IMR-90 (cell line): ENCODE data around the gene ISOC2. TPM values are rescaled to one million over a fixed set of nuclear protein-coding genes. Genes with fewer than 3 reads are reported as not detected.

Source experiments
- ATAC-seq: fragments of 200-7000 bp; cut with Tn5 transposase; 2 replicates; pipeline ENCODE4 v1.9.1; 2020; ENCODE audit warnings: low read depth, mild to moderate bottlenecking, moderate library complexity
- BruUV-seq: library from RNA; stranded (reverse); fragments of 400-500 nt; replicated peaks from 2 replicates; lab custom pipeline; 2021; lab: Mats Ljungman, UMichigan
- CTCF ChIA-PET: fragments of 300-600 bp; formaldehyde crosslinking; extraction: SDS; loops from one replicate; lab custom pipeline; 2021; ENCODE audit warnings: antibody characterized with exemption; lab: Yijun Ruan, JAX
- POLR2A ChIA-PET: fragments of 300-600 bp; sonication (Branson Sonifier 250); formaldehyde crosslinking; loops from one replicate; lab custom pipeline; 2022; ENCODE audit warnings: antibody characterized with exemption; ENCODE audit not compliant: unreplicated experiment; lab: Charles Lee
- DNase-seq: peaks from one replicate; pipeline ENCODE4 v3.0.0; 2013
- H2AFZ ChIP-seq: replicated peaks from 2 replicates; pipeline ENCODE3; 2013; ENCODE audit warnings: low read length, mild to moderate bottlenecking; ENCODE audit not compliant: poor library complexity
- H2AK5ac ChIP-seq: 2 replicates; pipeline ENCODE4 v1.6.1; 2013; ENCODE audit warnings: low read depth, low read length, inconsistent platforms
- H2AK9ac ChIP-seq: replicated peaks from 2 replicates; pipeline ENCODE3; 2013; ENCODE audit warnings: mild to moderate bottlenecking, low read depth, low read length, moderate library complexity; ENCODE audit not compliant: poor library complexity
- H2BK120ac ChIP-seq: 2 replicates; pipeline ENCODE4 v1.6.1; 2013; ENCODE audit warnings: low read depth, low read length, inconsistent platforms
- H2BK15ac ChIP-seq: 3 replicates; pipeline ENCODE4 v1.6.1; 2013; ENCODE audit warnings: low read depth, low read length, inconsistent platforms
- H2BK20ac ChIP-seq: 2 replicates; pipeline ENCODE4 v1.6.1; 2013; ENCODE audit warnings: low read depth, mild to moderate bottlenecking, inconsistent platforms, low read length, moderate library complexity
- H2BK5ac ChIP-seq: 2 replicates; pipeline ENCODE4 v1.6.1; 2013; ENCODE audit warnings: mild to moderate bottlenecking, low read depth, low read length, inconsistent platforms; ENCODE audit not compliant: poor library complexity, severe bottlenecking
- H3K14ac ChIP-seq: replicated peaks from 2 replicates; pipeline ENCODE4 v1.6.1; 2013; ENCODE audit warnings: low read depth, low read length, inconsistent platforms
- H3K18ac ChIP-seq: 2 replicates; pipeline ENCODE4 v1.6.1; 2013; ENCODE audit warnings: low read depth, low read length, control low read depth
- H3K23ac ChIP-seq: 2 replicates; pipeline ENCODE4 v1.6.1; 2013; ENCODE audit warnings: low read depth, low read length, inconsistent platforms
- H3K27ac ChIP-seq: 2 replicates; pipeline ENCODE4 v1.5.1; 2013; ENCODE audit warnings: mild to moderate bottlenecking, control low read depth, low read length; ENCODE audit not compliant: insufficient read depth
- H3K27me3 ChIP-seq: 2 replicates; pipeline ENCODE4 v1.6.1; 2013; ENCODE audit warnings: low read length; ENCODE audit not compliant: control insufficient read depth, insufficient read depth
- H3K36me3 ChIP-seq: 2 replicates; pipeline ENCODE4 v1.6.1; 2013; ENCODE audit warnings: low read length, mixed read lengths; ENCODE audit not compliant: control insufficient read depth, insufficient read depth
- H3K4ac ChIP-seq: 2 replicates; pipeline ENCODE4 v1.6.1; 2013; ENCODE audit warnings: low read depth, low read length, inconsistent platforms
- H3K4me1 ChIP-seq: 2 replicates; pipeline ENCODE4 v1.6.1; 2013; ENCODE audit warnings: low read length, mixed read lengths; ENCODE audit not compliant: control insufficient read depth, insufficient read depth
- H3K4me2 ChIP-seq: 2 replicates; pipeline ENCODE4 v1.6.1; 2013; ENCODE audit warnings: low read depth, mild to moderate bottlenecking, control low read depth, low read length, moderate library complexity
- H3K4me3 ChIP-seq: 2 replicates; pipeline ENCODE4 v1.5.1; 2013; ENCODE audit warnings: low read depth, mild to moderate bottlenecking, control low read depth, low read length, moderate library complexity; ENCODE audit not compliant: insufficient read depth
- H3K56ac ChIP-seq: 2 replicates; pipeline ENCODE4 v1.6.1; 2013; ENCODE audit warnings: low read length, inconsistent platforms; ENCODE audit not compliant: insufficient read depth; ENCODE audit errors: extremely low read depth
- H3K79me1 ChIP-seq, 2 experiments: 2 replicates each; pipeline ENCODE4 v1.6.1; 2013; ENCODE audit warnings: low read length in 2 of 2, inconsistent platforms in 1 of 2, low read depth in 1 of 2
- H3K9ac ChIP-seq: 2 replicates; pipeline ENCODE4 v1.6.1; 2013; ENCODE audit warnings: low read depth, low read length, control low read depth
- H3K9me1 ChIP-seq: 2 replicates; pipeline ENCODE4 v1.6.1; 2013; ENCODE audit warnings: low read length, inconsistent platforms; ENCODE audit not compliant: insufficient read depth
- H3K9me3 ChIP-seq: 2 replicates; pipeline ENCODE4 v1.6.1; 2013; ENCODE audit warnings: low read length; ENCODE audit not compliant: control insufficient read depth, insufficient read depth
- H4K20me1 ChIP-seq: 2 replicates; pipeline ENCODE4 v1.6.1; 2013; ENCODE audit warnings: low read length, inconsistent platforms; ENCODE audit not compliant: insufficient read depth
- H4K5ac ChIP-seq: 2 replicates; pipeline ENCODE4 v1.6.1; 2013; ENCODE audit warnings: mild to moderate bottlenecking, low read depth, low read length, control low read depth
- H4K8ac ChIP-seq, 2 experiments: 2 replicates each; pipeline ENCODE4 v1.6.1; 2013; ENCODE audit warnings: low read depth in 2 of 2, low read length in 2 of 2, control low read depth in 1 of 2, inconsistent platforms in 1 of 2
- H4K91ac ChIP-seq: 2 replicates; pipeline ENCODE4 v1.6.1; 2013; ENCODE audit warnings: low read depth, low read length, inconsistent platforms; ENCODE audit not compliant: insufficient read depth
- ELK1 ChIP-seq: fragments of 150-350 bp; IDR thresholded peaks from 2 replicates; pipeline ENCODE4 v1.6.1; 2016; ENCODE audit warnings: low read depth, mild to moderate bottlenecking, low read length, moderate library complexity, borderline replicate concordance
- MAZ ChIP-seq: IDR thresholded peaks from 2 replicates; pipeline ENCODE4 v1.6.1; 2012; ENCODE audit warnings: low read depth, mild to moderate bottlenecking, low read length, improper control_type of control experiment, moderate library complexity, borderline replicate concordance
- MXI1 ChIP-seq: IDR thresholded peaks from 2 replicates; pipeline ENCODE4 v1.6.1; 2012; ENCODE audit warnings: low read depth, mild to moderate bottlenecking, low read length, moderate library complexity, borderline replicate concordance
- POLR2A ChIP-seq: IDR thresholded peaks from 2 replicates; pipeline ENCODE4 v1.6.1; 2012; ENCODE audit warnings: mild to moderate bottlenecking, low read depth, low read length
- RFX5 ChIP-seq: IDR thresholded peaks from 2 replicates; pipeline ENCODE4 v1.8.0; 2012; ENCODE audit warnings: low read depth, mild to moderate bottlenecking, low read length, moderate library complexity
- USF2 ChIP-seq: fragments of 150-350 bp; IDR thresholded peaks from 2 replicates; pipeline ENCODE4 v1.6.1; 2017; ENCODE audit warnings: mild to moderate bottlenecking, antibody characterized with exemption, low read length, low read depth
- WGBS, 2 experiments: methylation state at CpG; one replicate each; pipeline versions ENCODE4 v1.1.5 to v1.1.7; 2013; ENCODE audit warnings: missing lambda C conversion rate in 2 of 2; ENCODE audit not compliant: insufficient read length in 1 of 2; ENCODE audit errors: extremely low coverage in 2 of 2; 5-methylcytosine and 5-hydroxymethylcytosine counted together
- dilution Hi-C: fragments of 300-500 bp; cut with HindIII; formaldehyde crosslinking; loops from one replicate; pipeline ENCODE4 v1.14.3; 2018; ENCODE audit warnings: low sequenced_read_pairs; ENCODE audit not compliant: unreplicated experiment
- in situ Hi-C: fragments of 300-500 bp; cut with MboI; formaldehyde crosslinking; loops from 3 replicates; pipeline ENCODE4 v1.14.3; 2019; ENCODE audit warnings: low sequenced_read_pairs, inconsistent platforms, mixed read lengths
- intact Hi-C: fragments of 100-400 bp; cut with micrococcal nuclease; formaldehyde crosslinking; loops from 2 replicates; pipeline ENCODE4 v1.10.0; 2022
- polyA plus RNA-seq, 3 experiments: library from polyadenylated mRNA; depleted of rRNA; stranded (reverse); fragments of >200 nt; gene quantifications; 2 replicates each; pipeline ENCODE4 v1.2.3, GENCODE V29; 2012; ENCODE audit warnings: low replicate concordance in 1 of 3
- total RNA-seq: library from RNA; depleted of rRNA; stranded (reverse); fragments of >200 nt; gene quantifications from 2 replicates; pipeline ENCODE4 v1.2.3, GENCODE V29; 2012

ISOC2 gene
- total and polyA plus RNA-seq, 2 of the 4 experiments (the other 2 are of a cell fraction), result 56.1 to 82.1 TPM

- no TSS peak for BruUV-seq
- dilution Hi-C loops, result no loop called here
- H2BK5ac ChIP-seq, result peak within 1 kb of the TSS; percentile 85
Measured at GRCh38 chr19:55476100-55476775, 14.8 kb upstream of the ISOC2 start, which contains the start of gene ZNF628. TSS of gene ZNF628 (plus strand) at chr19:55476617. CDS start at chr19:55479911, 3,294 bp downstream.

More at GRCh38 chr19:55476100-55476775, 14.8 kb upstream of the ISOC2 start, which contains the start of gene ZNF628:
- Histone ChIP-seq H2AK5ac (peak within 1 kb of the TSS; percentile 90), H3K9me1 (peaks cover 18% of the 10 kb centered on the region), H4K5ac (peak within 1 kb of the TSS; percentile 99), H4K91ac (peak within 1 kb of the TSS; percentile 90), H4K20me1 (no peaks in the 10 kb centered on the region; the same call in 1 of the 2 replicates), H3K14ac (peak within 1 kb of the TSS; percentile 99), H3K9ac (peak within 1 kb of the TSS; percentile 81), H2BK120ac (peak within 1 kb of the TSS; percentile 78), H3K4ac (peak within 1 kb of the TSS; percentile 91), H3K23ac (peak within 1 kb of the TSS; percentile 98; the same call in 1 of the 2 replicates), H3K4me1 (peaks cover 9% of the 10 kb centered on the region), H3K27ac (peak within 1 kb of the TSS; percentile 85), H4K8ac (peak within 1 kb of the TSS; percentile 99), H3K36me3 (peaks cover 1% of the 10 kb centered on the region; the same call in 1 of the 2 replicates), H2BK20ac (peak within 1 kb of the TSS; percentile 92; the same call in 1 of the 2 replicates), H3K18ac (peak within 1 kb of the TSS; percentile 79), H2AFZ (peak within 1 kb of the TSS; percentile 97), H2AK9ac (peak within 1 kb of the TSS; percentile 84), H3K4me3 (peak within 1 kb of the TSS; percentile 73), H3K56ac (peak within 1 kb of the TSS; percentile 88), H3K4me2 (peak within 1 kb of the TSS; percentile 96), H2BK15ac (peak within 1 kb of the TSS; percentile 77; the same call in 1 of the 3 replicates), H3K9me3 (no peaks in the 10 kb centered on the region), H3K79me1 (peaks cover 14 to 36% of the 10 kb centered on the region in 2 experiments), H3K27me3 (no peaks in the 10 kb centered on the region)
- intact Hi-C loops, result loop anchor here (1.0 kb wide), 1 partner anchor 11 kb away; no protein-coding TSS in a partner anchor
- in situ Hi-C loops, result loop anchor here (25.0 kb wide), 1 partner anchor 1014 kb away; the partner anchor contains the start of genes CDC42EP5 and LENG9
- TF ChIP-seq POLR2A (peak; percentile 71), ELK1 (no peak), MAZ (peak; percentile 87), MXI1 (peak; percentile 64; the same call in 1 of the 2 replicates), USF2 (peak; percentile 43; the same call in 1 of the 2 replicates), RFX5 (peak; percentile 8; the same call in 1 of the 2 replicates)
- DNase-seq, result peak; percentile 98
- POLR2A ChIA-PET, result interaction anchor here (0.5 to 1.4 kb wide), 3 partner anchors 9 to 73 kb away, joined by 3 to 8 read pairs (median 5); partner anchors contain the start of gene NAT14
- peak; percentile 96 for ATAC-seq
- CTCF ChIA-PET, result interaction anchor here (1.0 to 1.6 kb wide), 4 partner anchors 9 to 28 kb away, joined by 3 to 13 read pairs (median 4); partner anchors contain the start of gene ISOC2
- WGBS, 2 experiments, result 0% methylated on average over 24 of the region's 61 CpGs; no CpG with 5 or more reads in 1 of the 2 experiments
